Gastrocnemius medialis (tissue), 4 donors: ENCODE data around the gene NUDT8.

Experiments used
- POLR2A ChIP-seq, 2 donors: fragments of 450-650 bp; IDR thresholded peaks; one replicate each; pipeline ENCODE4 v1.6.1; 2017; ENCODE audit warnings: antibody characterized with exemption in 2 of 2, mild to moderate bottlenecking in 2 of 2, moderate library complexity in 2 of 2
- TF ChIP-seq, protein P1 (sequence below), 5 experiments: fragments of 450-650 bp in 3 of 5; fragments of 200-600 bp in 2 of 5; sonication (generic) in 2 of 5; IDR thresholded peaks in 4 of 5; conservative IDR thresholded peaks in 1 of 5; 1 replicate in 4 of 5; 2 replicates in 1 of 5; pipeline ENCODE4 v1.5.1; 2016 to 2019; ENCODE audit warnings: antibody characterized with exemption in 5 of 5, mild to moderate bottlenecking in 3 of 5, moderate library complexity in 3 of 5

DNA sequence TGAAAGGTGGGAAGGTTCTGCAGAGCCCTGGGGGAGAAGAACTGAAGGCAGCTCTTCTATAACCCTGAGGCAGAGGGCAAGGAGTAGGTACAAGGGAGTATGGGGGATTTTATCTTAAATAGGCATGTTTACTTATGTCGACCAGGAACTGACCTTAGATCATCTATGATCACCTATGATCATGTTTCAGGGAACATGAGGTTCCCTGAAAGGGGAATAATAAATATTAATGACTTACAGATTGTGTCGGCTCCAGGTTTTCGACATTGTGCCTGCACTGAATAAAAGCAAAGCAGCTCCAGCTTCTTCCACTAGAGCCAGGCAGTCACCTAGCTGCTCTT, 36.2 kb downstream of the NUDT8 start:
- TF ChIP-seq, protein P1, sequence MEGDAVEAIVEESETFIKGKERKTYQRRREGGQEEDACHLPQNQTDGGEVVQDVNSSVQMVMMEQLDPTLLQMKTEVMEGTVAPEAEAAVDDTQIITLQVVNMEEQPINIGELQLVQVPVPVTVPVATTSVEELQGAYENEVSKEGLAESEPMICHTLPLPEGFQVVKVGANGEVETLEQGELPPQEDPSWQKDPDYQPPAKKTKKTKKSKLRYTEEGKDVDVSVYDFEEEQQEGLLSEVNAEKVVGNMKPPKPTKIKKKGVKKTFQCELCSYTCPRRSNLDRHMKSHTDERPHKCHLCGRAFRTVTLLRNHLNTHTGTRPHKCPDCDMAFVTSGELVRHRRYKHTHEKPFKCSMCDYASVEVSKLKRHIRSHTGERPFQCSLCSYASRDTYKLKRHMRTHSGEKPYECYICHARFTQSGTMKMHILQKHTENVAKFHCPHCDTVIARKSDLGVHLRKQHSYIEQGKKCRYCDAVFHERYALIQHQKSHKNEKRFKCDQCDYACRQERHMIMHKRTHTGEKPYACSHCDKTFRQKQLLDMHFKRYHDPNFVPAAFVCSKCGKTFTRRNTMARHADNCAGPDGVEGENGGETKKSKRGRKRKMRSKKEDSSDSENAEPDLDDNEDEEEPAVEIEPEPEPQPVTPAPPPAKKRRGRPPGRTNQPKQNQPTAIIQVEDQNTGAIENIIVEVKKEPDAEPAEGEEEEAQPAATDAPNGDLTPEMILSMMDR (IDR thresholded peaks at IDR 0.05 in 4 of 5, conservative IDR thresholded peaks at IDR 0.05 in 1 of 5), result no peak
- no peak for TF ChIP-seq POLR2A (IDR thresholded peaks at IDR 0.05)
